Measurements from ENCODE around the gene CLSTN2. TPM values are rescaled to one million over a fixed set of nuclear protein-coding genes. Genes with fewer than 3 reads are reported as not detected.

Gene CLSTN2
- total and polyA plus RNA-seq, 2 of the 13 experiments (the other 11 are each of a cell fraction or from before 2014, with no cell fraction given), result not detected

DNA sequence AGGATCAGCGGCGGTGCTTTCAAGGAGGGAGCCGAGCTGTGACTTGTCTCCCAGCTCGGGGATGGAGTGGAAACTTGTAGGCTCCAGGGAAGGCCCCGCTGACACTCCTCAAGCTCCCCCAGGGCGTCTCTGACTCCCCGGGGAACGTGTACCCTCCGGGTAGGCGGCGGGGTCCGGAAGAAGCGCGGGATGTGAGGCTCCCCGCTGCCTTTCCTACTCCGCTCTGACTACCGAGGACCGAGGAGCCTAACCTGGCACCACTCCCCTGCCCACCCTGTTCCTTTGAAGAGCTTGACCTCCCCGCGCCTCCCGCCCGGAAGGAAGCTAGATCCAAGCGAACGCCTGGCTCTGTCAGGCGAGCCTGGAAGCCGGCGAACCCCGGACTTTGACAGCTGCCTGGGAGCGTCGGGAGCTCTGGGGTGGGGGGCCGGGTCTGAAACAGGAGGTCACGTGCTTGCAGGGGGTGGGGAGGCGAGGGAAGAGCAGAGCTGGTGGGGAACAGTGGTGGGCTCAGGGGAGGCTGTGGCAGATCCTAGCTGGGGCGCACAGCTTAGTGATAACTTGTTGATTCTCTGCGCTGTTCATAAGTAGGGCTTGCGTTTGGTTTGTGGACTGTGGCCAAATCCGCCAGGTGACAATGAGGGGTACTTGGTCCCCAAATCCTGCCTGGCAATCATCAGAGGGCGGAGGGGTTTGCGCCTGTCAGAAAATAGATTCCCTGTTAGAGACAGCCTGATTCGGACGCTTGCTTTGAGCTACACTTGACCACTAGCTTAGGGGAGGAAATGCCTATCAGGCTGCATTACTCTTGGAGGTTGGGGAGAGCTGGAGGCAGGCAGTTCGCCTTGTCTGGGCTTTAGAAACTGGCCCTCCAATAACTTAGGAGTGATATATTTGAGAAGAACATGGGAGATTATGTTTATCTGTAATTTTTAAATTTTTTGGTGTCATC lies 1.2 kb downstream of the CLSTN2 start:
- FAIRE-seq (no peak), ATAC-seq (peak; percentile 23), DNase-seq (ENCODE audit: low spot score) (no peak)
- POLR2A ChIA-PET, result no interaction called here
- Histone ChIP-seq H3K36me3 (replicated peaks in 1 of 2; ENCODE audit: control insufficient read depth in 1 of 2, insufficient read depth in 2 of 2, low read length in 2 of 2) (no peaks in the 10 kb centered on the region), H4K20me1 (ENCODE audit: insufficient read depth, low read length) (no peaks in the 10 kb centered on the region), H2AFZ (ENCODE audit: low read length) (no peak overlapping the region), H3K27ac (ENCODE audit: extremely low read length, insufficient read depth, low read length) (no peak overlapping the region), H3K27me3 (ENCODE audit: control insufficient read depth in 1 of 2, insufficient read depth in 2 of 2, low read length in 2 of 2) (peaks cover 4 to 26% of the 10 kb centered on the region in 2 experiments), H3K9ac (ENCODE audit: insufficient read depth, low read depth, low read length) (no peak overlapping the region), H3K4me1 (ENCODE audit: insufficient read depth, low read length) (peaks cover 21% of the 10 kb centered on the region), H3K79me2 (ENCODE audit: insufficient read depth, low read length) (no peaks in the 10 kb centered on the region), H3K9me3 (ENCODE audit: low read length) (no peaks in the 10 kb centered on the region), H3K4me2 (ENCODE audit: low read depth, low read length) (peak overlapping the region; percentile 49; the same call in 1 of the 2 replicates), H3K4me3 (replicated peaks in 1 of 3; ENCODE audit: insufficient read depth in 1 of 3, low read depth in 2 of 3, low read length in 3 of 3) (no peak overlapping the region)
- 28% methylated on average over 31 of the region's 42 CpGs for WGBS (ENCODE audit: low lambda C conversion rate)
- intact Hi-C loops (cut with micrococcal nuclease; ENCODE audit: unreplicated experiment) (no loop called here), in situ Hi-C loops (cut with HindIII; ENCODE audit: extremely low pct_ligation_motif_present, low pct_unique_long_range_greater_than_20kb) (no loop called here)
- BruUV-seq (replicated peaks), result no TSS peak
- CTCF ChIA-PET (ENCODE audit: low intra/inter-chr PET ratio, low total read pairs), result no interaction called here
- TF ChIP-seq RBAK (CRISPR knock-in tag; IDR thresholded peaks at IDR 0.05) (no peak), MATR3 (CRISPR knock-in tag; IDR thresholded peaks at IDR 0.05) (no peak), KLF12 (CRISPR knock-in tag; IDR thresholded peaks at IDR 0.05; ENCODE audit: borderline replicate concordance) (no peak), MAFF (IDR thresholded peaks at IDR 0.05; ENCODE audit: low read depth, low read length) (no peak)

DNA sequence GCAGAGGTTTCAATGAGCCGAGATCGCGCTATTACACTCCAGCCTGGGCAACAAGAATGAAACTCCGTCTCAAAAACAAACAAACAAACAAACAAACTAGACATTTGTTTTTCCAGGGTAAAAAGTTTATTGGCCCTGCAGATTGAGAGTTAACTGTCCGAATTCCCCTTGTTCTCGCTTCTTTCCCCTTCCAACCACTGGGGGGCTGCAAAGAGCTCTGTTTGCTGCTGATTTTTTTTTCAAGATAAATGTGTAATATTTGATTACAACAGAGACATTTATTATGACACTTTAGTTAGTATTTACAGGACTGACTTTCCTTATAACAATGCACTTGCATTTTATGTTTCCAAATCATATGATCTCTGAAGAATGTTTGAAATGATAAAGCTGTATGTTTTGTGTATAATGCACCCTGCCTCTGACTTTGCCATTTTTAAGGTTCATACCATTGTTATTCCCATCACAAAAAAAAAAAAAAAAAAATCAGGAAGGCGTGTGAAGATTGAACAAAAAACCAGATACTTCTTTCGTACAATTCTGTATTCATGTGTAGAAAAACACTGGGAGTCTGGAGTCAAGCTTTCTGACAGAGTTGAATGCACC lies 2.8 kb downstream of the CLSTN2 start:
- Histone ChIP-seq H3K27me3 (ENCODE audit: control insufficient read depth in 1 of 2, insufficient read depth in 2 of 2, low read length in 2 of 2) (peaks cover 4 to 26% of the 10 kb centered on the region in 2 experiments), H3K4me3 (replicated peaks in 1 of 3; ENCODE audit: insufficient read depth in 1 of 3, low read depth in 2 of 3, low read length in 3 of 3) (no peak overlapping the region), H3K4me1 (ENCODE audit: insufficient read depth, low read length) (peaks cover 22% of the 10 kb centered on the region), H2AFZ (ENCODE audit: low read length) (no peak overlapping the region), H3K36me3 (replicated peaks in 1 of 2; ENCODE audit: control insufficient read depth in 1 of 2, insufficient read depth in 2 of 2, low read length in 2 of 2) (no peaks in the 10 kb centered on the region), H3K79me2 (ENCODE audit: insufficient read depth, low read length) (no peaks in the 10 kb centered on the region), H3K4me2 (ENCODE audit: low read depth, low read length) (no peak overlapping the region), H3K9ac (ENCODE audit: insufficient read depth, low read depth, low read length) (no peak overlapping the region), H3K27ac (ENCODE audit: extremely low read length, insufficient read depth, low read length) (no peak overlapping the region), H3K9me3 (ENCODE audit: low read length) (no peaks in the 10 kb centered on the region), H4K20me1 (ENCODE audit: insufficient read depth, low read length) (no peaks in the 10 kb centered on the region)
- no TSS peak for BruUV-seq (replicated peaks)
- ChIA-PET POLR2A (interaction anchor here (0.8 kb wide), 1 partner anchor 548 kb away, joined by 3 read pairs; no protein-coding TSS in a partner anchor), CTCF (ENCODE audit: low intra/inter-chr PET ratio, low total read pairs) (no interaction called here)
- in situ Hi-C loops (cut with HindIII; ENCODE audit: extremely low pct_ligation_motif_present, low pct_unique_long_range_greater_than_20kb) (no loop called here), intact Hi-C loops (cut with micrococcal nuclease; ENCODE audit: unreplicated experiment) (no loop called here)
- WGBS (ENCODE audit: low lambda C conversion rate), result 2% methylated on average over 8 of the region's 8 CpGs
- ATAC-seq (no peak), DNase-seq (ENCODE audit: low spot score) (no peak), FAIRE-seq (no peak)
- TF ChIP-seq NFRKB (IDR thresholded peaks at IDR 0.05) (no peak), SMC3 (IDR thresholded peaks at IDR 0.05; ENCODE audit: low read length) (peak; percentile 42; the same call in 1 of the 2 replicates), STAG1 (CRISPR knock-in tag; IDR thresholded peaks at IDR 0.05) (peak; percentile 42)
- TF ChIP-seq, protein P1, sequence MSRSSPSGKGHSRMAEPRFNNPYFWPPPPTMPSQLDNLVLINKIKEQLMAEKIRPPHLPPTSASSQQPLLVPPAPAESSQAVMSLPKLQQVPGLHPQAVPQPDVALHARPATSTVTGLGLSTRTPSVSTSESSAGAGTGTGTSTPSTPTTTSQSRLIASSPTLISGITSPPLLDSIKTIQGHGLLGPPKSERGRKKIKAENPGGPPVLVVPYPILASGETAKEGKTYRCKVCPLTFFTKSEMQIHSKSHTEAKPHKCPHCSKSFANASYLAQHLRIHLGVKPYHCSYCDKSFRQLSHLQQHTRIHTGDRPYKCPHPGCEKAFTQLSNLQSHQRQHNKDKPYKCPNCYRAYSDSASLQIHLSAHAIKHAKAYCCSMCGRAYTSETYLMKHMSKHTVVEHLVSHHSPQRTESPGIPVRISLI (CRISPR knock-in tag; IDR thresholded peaks at IDR 0.05; ENCODE audit: borderline replicate concordance), result peak; percentile 45; the same call in 1 of the 2 replicates
- TF ChIP-seq, protein P2, sequence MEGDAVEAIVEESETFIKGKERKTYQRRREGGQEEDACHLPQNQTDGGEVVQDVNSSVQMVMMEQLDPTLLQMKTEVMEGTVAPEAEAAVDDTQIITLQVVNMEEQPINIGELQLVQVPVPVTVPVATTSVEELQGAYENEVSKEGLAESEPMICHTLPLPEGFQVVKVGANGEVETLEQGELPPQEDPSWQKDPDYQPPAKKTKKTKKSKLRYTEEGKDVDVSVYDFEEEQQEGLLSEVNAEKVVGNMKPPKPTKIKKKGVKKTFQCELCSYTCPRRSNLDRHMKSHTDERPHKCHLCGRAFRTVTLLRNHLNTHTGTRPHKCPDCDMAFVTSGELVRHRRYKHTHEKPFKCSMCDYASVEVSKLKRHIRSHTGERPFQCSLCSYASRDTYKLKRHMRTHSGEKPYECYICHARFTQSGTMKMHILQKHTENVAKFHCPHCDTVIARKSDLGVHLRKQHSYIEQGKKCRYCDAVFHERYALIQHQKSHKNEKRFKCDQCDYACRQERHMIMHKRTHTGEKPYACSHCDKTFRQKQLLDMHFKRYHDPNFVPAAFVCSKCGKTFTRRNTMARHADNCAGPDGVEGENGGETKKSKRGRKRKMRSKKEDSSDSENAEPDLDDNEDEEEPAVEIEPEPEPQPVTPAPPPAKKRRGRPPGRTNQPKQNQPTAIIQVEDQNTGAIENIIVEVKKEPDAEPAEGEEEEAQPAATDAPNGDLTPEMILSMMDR (CRISPR knock-in tag; IDR thresholded peaks at IDR 0.05), result peak; percentile 42
